A549 (cell line): ENCODE data around the gene FAM131A.

Source experiments
- HMGXB4 ChIP-seq: fragments of 250-450 bp; sonication (Bioruptor Pico); IDR thresholded peaks from 2 replicates; pipeline ENCODE4 v1.5.0; 2021; ENCODE audit warnings: mild to moderate bottlenecking, moderate library complexity, borderline replicate concordance
- MAZ ChIP-seq: fragments of 150-350 bp; IDR thresholded peaks from 2 replicates; pipeline ENCODE4 v1.6.1; 2014; ENCODE audit warnings: antibody characterized with exemption, low read depth, low read length, borderline replicate concordance
- MYC ChIP-seq: IDR thresholded peaks from 2 replicates; pipeline ENCODE4 v1.6.1; 2012; ENCODE audit warnings: mild to moderate bottlenecking, inconsistent platforms, low read length, improper control_type of control experiment, borderline replicate concordance
- NFE2L2 ChIP-seq: fragments of 150-350 bp; conservative IDR thresholded peaks from 2 replicates; pipeline ENCODE4 v1.6.1; 2014; ENCODE audit warnings: low read length
- POLR2A ChIP-seq: IDR thresholded peaks from 2 replicates; pipeline ENCODE4 v1.6.1; 2012; ENCODE audit warnings: mild to moderate bottlenecking, low read length
- ZFP36 ChIP-seq: fragments of 450-650 bp; IDR thresholded peaks from 2 replicates; pipeline ENCODE4 v1.6.1; 2014; ENCODE audit warnings: borderline replicate concordance; ENCODE audit not compliant: partially characterized antibody
- ZNF302 ChIP-seq: fragments of 250-450 bp; sonication (Bioruptor Pico); IDR thresholded peaks from 2 replicates; pipeline ENCODE4 v1.9.0; 2021; ENCODE audit warnings: inconsistent platforms, mild to moderate bottlenecking, moderate library complexity
- TF ChIP-seq, protein P1 (sequence below): fragments of >200 bp; sonication (Bioruptor Twin); formaldehyde crosslinking; IDR thresholded peaks from 3 replicates; pipeline ENCODE4 v1.5.1; 2016
- TF ChIP-seq, protein P2 (sequence below): fragments of 150-350 bp; IDR thresholded peaks from 2 replicates; pipeline ENCODE4 v1.6.1; 2014; ENCODE audit warnings: low read depth, mild to moderate bottlenecking, low read length
- TF ChIP-seq, protein P3 (sequence below): fragments of 450-650 bp; IDR thresholded peaks from 2 replicates; pipeline ENCODE4 v1.6.1; 2014; ENCODE audit warnings: antibody characterized with exemption
- TF ChIP-seq, protein P4 (sequence below): fragments of >200 bp; sonication (Bioruptor Twin); formaldehyde crosslinking; IDR thresholded peaks from 3 replicates; pipeline ENCODE4 v1.6.1; 2016
- TF ChIP-seq, protein P5 (sequence below): IDR thresholded peaks from 2 replicates; pipeline ENCODE4 v1.6.1; 2012
- TF ChIP-seq, protein P6 (sequence below): fragments of 200-600 bp; sonication (generic); IDR thresholded peaks from 2 replicates; pipeline ENCODE4 v1.6.1; 2016; ENCODE audit warnings: antibody characterized with exemption, mild to moderate bottlenecking, moderate library complexity

DNA sequence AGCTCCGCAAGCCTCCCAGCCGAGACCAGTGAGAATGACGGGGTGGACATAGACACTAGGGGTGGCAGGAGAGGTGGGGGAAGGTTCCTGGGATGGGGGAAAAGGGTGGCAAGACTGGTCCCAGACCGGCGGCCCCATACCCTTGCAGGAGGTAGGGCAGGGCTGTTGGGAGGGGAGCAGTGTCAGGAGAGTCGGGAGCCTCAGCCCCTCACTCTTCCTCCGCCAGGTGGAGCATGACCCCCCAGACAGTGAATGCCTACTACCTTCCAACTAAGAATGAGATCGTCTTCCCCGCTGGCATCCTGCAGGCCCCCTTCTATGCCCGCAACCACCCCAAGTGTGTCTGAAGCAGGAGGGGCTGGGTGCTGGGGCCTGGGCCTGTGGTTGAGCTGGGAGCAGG, 47.1 kb upstream of the FAM131A start:
- TF ChIP-seq, protein P1, sequence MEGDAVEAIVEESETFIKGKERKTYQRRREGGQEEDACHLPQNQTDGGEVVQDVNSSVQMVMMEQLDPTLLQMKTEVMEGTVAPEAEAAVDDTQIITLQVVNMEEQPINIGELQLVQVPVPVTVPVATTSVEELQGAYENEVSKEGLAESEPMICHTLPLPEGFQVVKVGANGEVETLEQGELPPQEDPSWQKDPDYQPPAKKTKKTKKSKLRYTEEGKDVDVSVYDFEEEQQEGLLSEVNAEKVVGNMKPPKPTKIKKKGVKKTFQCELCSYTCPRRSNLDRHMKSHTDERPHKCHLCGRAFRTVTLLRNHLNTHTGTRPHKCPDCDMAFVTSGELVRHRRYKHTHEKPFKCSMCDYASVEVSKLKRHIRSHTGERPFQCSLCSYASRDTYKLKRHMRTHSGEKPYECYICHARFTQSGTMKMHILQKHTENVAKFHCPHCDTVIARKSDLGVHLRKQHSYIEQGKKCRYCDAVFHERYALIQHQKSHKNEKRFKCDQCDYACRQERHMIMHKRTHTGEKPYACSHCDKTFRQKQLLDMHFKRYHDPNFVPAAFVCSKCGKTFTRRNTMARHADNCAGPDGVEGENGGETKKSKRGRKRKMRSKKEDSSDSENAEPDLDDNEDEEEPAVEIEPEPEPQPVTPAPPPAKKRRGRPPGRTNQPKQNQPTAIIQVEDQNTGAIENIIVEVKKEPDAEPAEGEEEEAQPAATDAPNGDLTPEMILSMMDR, result no peak
- TF ChIP-seq, protein P2, sequence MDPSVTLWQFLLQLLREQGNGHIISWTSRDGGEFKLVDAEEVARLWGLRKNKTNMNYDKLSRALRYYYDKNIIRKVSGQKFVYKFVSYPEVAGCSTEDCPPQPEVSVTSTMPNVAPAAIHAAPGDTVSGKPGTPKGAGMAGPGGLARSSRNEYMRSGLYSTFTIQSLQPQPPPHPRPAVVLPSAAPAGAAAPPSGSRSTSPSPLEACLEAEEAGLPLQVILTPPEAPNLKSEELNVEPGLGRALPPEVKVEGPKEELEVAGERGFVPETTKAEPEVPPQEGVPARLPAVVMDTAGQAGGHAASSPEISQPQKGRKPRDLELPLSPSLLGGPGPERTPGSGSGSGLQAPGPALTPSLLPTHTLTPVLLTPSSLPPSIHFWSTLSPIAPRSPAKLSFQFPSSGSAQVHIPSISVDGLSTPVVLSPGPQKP, result no peak
- TF ChIP-seq MYC (no peak), ZNF302 (CRISPR knock-in tag) (no peak), NFE2L2 (no peak), POLR2A (no peak), HMGXB4 (CRISPR knock-in tag) (no peak), ZFP36 (no peak), MAZ (no peak)
- TF ChIP-seq, protein P3, sequence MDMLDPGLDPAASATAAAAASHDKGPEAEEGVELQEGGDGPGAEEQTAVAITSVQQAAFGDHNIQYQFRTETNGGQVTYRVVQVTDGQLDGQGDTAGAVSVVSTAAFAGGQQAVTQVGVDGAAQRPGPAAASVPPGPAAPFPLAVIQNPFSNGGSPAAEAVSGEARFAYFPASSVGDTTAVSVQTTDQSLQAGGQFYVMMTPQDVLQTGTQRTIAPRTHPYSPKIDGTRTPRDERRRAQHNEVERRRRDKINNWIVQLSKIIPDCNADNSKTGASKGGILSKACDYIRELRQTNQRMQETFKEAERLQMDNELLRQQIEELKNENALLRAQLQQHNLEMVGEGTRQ, result no peak
- TF ChIP-seq, protein P4, sequence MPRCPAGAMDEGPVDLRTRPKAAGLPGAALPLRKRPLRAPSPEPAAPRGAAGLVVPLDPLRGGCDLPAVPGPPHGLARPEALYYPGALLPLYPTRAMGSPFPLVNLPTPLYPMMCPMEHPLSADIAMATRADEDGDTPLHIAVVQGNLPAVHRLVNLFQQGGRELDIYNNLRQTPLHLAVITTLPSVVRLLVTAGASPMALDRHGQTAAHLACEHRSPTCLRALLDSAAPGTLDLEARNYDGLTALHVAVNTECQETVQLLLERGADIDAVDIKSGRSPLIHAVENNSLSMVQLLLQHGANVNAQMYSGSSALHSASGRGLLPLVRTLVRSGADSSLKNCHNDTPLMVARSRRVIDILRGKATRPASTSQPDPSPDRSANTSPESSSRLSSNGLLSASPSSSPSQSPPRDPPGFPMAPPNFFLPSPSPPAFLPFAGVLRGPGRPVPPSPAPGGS, result no peak
- TF ChIP-seq, protein P5, sequence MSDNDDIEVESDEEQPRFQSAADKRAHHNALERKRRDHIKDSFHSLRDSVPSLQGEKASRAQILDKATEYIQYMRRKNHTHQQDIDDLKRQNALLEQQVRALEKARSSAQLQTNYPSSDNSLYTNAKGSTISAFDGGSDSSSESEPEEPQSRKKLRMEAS, result no peak
- TF ChIP-seq, protein P6, sequence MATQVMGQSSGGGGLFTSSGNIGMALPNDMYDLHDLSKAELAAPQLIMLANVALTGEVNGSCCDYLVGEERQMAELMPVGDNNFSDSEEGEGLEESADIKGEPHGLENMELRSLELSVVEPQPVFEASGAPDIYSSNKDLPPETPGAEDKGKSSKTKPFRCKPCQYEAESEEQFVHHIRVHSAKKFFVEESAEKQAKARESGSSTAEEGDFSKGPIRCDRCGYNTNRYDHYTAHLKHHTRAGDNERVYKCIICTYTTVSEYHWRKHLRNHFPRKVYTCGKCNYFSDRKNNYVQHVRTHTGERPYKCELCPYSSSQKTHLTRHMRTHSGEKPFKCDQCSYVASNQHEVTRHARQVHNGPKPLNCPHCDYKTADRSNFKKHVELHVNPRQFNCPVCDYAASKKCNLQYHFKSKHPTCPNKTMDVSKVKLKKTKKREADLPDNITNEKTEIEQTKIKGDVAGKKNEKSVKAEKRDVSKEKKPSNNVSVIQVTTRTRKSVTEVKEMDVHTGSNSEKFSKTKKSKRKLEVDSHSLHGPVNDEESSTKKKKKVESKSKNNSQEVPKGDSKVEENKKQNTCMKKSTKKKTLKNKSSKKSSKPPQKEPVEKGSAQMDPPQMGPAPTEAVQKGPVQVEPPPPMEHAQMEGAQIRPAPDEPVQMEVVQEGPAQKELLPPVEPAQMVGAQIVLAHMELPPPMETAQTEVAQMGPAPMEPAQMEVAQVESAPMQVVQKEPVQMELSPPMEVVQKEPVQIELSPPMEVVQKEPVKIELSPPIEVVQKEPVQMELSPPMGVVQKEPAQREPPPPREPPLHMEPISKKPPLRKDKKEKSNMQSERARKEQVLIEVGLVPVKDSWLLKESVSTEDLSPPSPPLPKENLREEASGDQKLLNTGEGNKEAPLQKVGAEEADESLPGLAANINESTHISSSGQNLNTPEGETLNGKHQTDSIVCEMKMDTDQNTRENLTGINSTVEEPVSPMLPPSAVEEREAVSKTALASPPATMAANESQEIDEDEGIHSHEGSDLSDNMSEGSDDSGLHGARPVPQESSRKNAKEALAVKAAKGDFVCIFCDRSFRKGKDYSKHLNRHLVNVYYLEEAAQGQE, result no peak
